Upper lobe of left lung (tissue), 6 donors: ENCODE results near the gene NBEAL1. TPM values are rescaled to one million over a fixed set of nuclear protein-coding genes. Genes with fewer than 3 reads are reported as not detected.
"Not testable (repeated sequence)": the region's sequence is repeated elsewhere in the genome, so short reads cannot be mapped to it uniquely, and the experiment has no call there.

Source experiments
- ATAC-seq, 2 donors: fragments of 200-7000 bp; cut with Tn5 transposase; one replicate each; pipeline ENCODE4 v1.9.1; 2022; ENCODE audit warnings: mild to moderate bottlenecking in 2 of 2, moderate library complexity in 2 of 2; ENCODE audit not compliant: low FRiP score in 2 of 2
- DNase-seq, 2 donors: peaks; one replicate each; pipeline ENCODE4 v3.0.0-alpha.2; 2019 to 2020
- H3K27ac ChIP-seq, 4 donors: fragments of 200-600 bp; sonication (generic); one replicate each; pipeline ENCODE4 v1.5.1; 2016 to 2019
- H3K27me3 ChIP-seq, 4 donors: fragments of 200-600 bp; sonication (generic); one replicate each; pipeline ENCODE4 v1.5.1; 2017 to 2019
- H3K36me3 ChIP-seq, 4 donors: fragments of 200-600 bp; sonication (generic); one replicate each; pipeline ENCODE4 v1.5.1; 2016 to 2019
- H3K4me1 ChIP-seq, 4 donors: fragments of 200-600 bp; sonication (generic); one replicate each; pipeline ENCODE4 v1.5.1; 2018 to 2019
- H3K4me3 ChIP-seq, 4 donors: fragments of 200-600 bp; sonication (generic); one replicate each; pipeline ENCODE4 v1.5.1; 2017 to 2019; ENCODE audit warnings: mild to moderate bottlenecking in 2 of 4, moderate library complexity in 1 of 4
- H3K9me3 ChIP-seq, 4 donors: fragments of 200-600 bp; sonication (generic); one replicate each; pipeline ENCODE4 v1.5.1; 2018 to 2019
- EP300 ChIP-seq, 4 donors: sonication (generic); formaldehyde crosslinking; IDR thresholded peaks; one replicate each; pipeline ENCODE4 v1.5.1; 2017; ENCODE audit warnings: antibody characterized with exemption in 4 of 4, control low read depth in 2 of 4
- POLR2A ChIP-seq, 4 donors: fragments of 450-650 bp; IDR thresholded peaks; one replicate each; pipeline ENCODE4 v1.5.1; 2016 to 2017; ENCODE audit warnings: antibody characterized with exemption in 4 of 4, mild to moderate bottlenecking in 2 of 4
- POLR2AphosphoS5 ChIP-seq, 2 donors: sonication (generic); formaldehyde crosslinking; IDR thresholded peaks; one replicate each; pipeline ENCODE4 v1.5.1; 2017; ENCODE audit warnings: antibody characterized with exemption in 2 of 2
- WGBS, 2 donors: methylation state at CpG; one replicate each; pipeline ENCODE4 v1.1.5; 2017 to 2018; 5-methylcytosine and 5-hydroxymethylcytosine counted together
- total RNA-seq, 6 donors: library from RNA; depleted of rRNA in 4 of 6; stranded (reverse); fragments of >200 nt in 4 of 6; gene quantifications; one replicate each; pipeline versions ENCODE4 v1.1.0 to v1.2.1, GENCODE V29; 2016 to 2021
- TF ChIP-seq, protein P1 (sequence below), 6 experiments: fragments of 450-650 bp in 4 of 6; fragments of 200-600 bp in 2 of 6; sonication (generic) in 2 of 6; IDR thresholded peaks; one replicate each; pipeline ENCODE4 v1.5.1; 2016 to 2019; ENCODE audit warnings: antibody characterized with exemption in 6 of 6
- donor health status: DM: no; HTN: no; CAD: no; lungs with moderate emphysema.
- donor health status: DM: no; HTN: yes; CAD: no; lungs with severe emphysema.

The NBEAL1 gene
- total RNA-seq, 6 donors from 2014 or later: 37.0 to 92.2 (median 64.9) TPM

DNA sequence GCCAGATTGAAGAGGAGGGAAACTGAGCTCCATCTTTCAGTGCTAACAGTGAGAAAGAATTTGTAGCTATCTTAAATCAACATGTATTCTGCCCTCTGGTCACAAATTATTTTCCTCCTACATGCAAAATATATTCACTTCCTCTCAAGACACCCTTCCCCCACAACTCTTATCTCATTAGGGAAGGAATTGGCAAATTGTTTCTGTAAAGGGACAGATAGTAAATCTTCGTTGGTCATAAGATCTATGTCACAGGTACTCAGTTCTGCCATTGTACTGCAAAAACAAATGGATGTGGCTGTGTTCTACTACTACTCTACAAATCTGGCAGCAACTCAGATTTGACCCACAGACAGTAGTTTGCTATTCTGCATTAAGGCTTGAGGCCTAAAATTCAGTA lies 171.2 kb downstream of the NBEAL1 start:
- TF ChIP-seq, protein P1, sequence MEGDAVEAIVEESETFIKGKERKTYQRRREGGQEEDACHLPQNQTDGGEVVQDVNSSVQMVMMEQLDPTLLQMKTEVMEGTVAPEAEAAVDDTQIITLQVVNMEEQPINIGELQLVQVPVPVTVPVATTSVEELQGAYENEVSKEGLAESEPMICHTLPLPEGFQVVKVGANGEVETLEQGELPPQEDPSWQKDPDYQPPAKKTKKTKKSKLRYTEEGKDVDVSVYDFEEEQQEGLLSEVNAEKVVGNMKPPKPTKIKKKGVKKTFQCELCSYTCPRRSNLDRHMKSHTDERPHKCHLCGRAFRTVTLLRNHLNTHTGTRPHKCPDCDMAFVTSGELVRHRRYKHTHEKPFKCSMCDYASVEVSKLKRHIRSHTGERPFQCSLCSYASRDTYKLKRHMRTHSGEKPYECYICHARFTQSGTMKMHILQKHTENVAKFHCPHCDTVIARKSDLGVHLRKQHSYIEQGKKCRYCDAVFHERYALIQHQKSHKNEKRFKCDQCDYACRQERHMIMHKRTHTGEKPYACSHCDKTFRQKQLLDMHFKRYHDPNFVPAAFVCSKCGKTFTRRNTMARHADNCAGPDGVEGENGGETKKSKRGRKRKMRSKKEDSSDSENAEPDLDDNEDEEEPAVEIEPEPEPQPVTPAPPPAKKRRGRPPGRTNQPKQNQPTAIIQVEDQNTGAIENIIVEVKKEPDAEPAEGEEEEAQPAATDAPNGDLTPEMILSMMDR (IDR thresholded peaks at IDR 0.05): no peak
- TF ChIP-seq POLR2AphosphoS5 (IDR thresholded peaks at IDR 0.05) (no peak), POLR2A (IDR thresholded peaks at IDR 0.05) (no peak), EP300 (IDR thresholded peaks at IDR 0.05) (no peak)
- 57 to 65% methylated on average over 1 of the region's 1 CpG for whole genome bisulfite sequencing, 2 donors
- Histone ChIP-seq H3K4me3 (no peak overlapping the region), H3K27ac (no peak overlapping the region), H3K36me3 (peaks cover 5 to 75% (median 26%) of the 10 kb centered on the region in 4 donors), H3K27me3 (no peaks in the 10 kb centered on the region), H3K4me1 (no peaks in the 10 kb centered on the region), H3K9me3 (no peaks in the 10 kb centered on the region)
- no peak for ATAC-seq
- DNase-seq: no peak

DNA sequence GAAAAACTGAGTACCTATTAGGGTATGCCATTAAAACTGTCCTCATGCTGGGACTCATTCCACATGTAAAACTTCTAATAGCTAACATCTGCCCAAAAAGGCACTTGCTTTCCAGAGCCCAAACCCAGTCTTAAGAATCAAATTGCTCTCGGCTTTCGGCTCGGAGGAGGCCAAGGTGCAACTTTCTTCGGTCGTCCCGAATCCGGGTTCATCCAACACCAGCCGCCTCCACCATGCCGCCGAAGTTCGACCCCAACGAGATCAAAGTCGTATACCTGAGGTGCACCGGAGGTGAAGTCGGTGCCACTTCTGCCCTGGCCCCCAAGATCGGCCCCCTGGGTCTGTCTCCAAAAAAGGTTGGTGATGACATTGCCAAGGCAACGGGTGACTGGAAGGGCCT lies 175.9 kb downstream of the NBEAL1 start:
- DNase-seq: peak in 1 of 2 donors; percentile 51
- not testable (repeated sequence) for H3K4me1 ChIP-seq

DNA sequence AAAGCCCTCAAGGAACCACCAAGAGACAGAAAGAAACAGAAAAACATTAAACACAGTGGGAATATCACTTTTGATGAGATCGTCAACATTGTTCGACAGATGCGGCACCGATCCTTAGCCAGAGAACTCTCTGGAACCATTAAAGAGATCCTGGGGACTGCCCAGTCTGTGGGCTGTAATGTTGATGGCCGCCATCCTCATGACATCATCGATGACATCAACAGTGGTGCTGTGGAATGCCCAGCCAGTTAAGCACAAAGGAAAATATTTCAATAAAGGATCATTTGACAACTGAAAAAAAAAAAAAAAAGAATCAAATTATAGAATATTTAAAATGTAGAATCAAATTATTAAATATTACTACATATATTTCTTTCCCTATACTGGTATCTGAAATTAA lies 176.4 kb downstream of the NBEAL1 start:
- H3K4me1 ChIP-seq, H3K27me3 ChIP-seq, H3K9me3 ChIP-seq, DNase-seq, ATAC-seq, H3K27ac ChIP-seq, H3K4me3 ChIP-seq: not testable (repeated sequence)
- 97 to 99% methylated on average over 6 of the region's 6 CpGs for WGBS, 2 donors
- peaks cover 4 to 66% (median 14%) of the 10 kb centered on the region in 4 donors for H3K36me3 ChIP-seq

More for the DNA sequence above, 175.9 kb downstream of the NBEAL1 start:
- H3K27me3 ChIP-seq, H3K9me3 ChIP-seq, H3K27ac ChIP-seq, H3K4me3 ChIP-seq, ATAC-seq: not testable (repeated sequence)
- 74 to 87% methylated on average over 4 to 15 of the region's 17 CpGs for WGBS, 2 donors
- peaks cover 4 to 71% (median 17%) of the 10 kb centered on the region in 4 donors for H3K36me3 ChIP-seq

DNA sequence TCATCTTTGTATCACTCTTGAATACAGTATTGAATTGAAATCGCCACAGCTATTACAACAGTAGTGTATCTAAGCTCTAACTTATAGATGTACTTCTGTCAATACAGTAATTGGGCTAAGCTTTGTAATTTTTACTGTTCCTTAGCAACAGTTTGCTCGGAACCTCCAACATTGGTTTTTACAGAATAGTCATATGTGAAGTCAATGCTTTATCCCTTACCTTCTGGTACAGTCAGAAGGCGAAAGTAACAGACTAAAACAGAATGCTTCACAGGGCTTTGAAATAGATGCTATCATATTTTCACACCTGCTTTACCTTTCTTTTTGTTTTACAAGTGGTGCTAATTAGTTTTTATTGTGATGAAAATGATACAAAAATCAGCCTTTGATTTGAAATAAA lies 177.3 kb downstream of the NBEAL1 start:
- 93 to 94% methylated on average over 3 of the region's 3 CpGs for WGBS, 2 donors
- H3K27ac ChIP-seq: no peak overlapping the region
- DNase-seq: no peak
- no peak overlapping the region for H3K4me3 ChIP-seq
- peaks cover 4 to 66% (median 11%) of the 10 kb centered on the region in 4 donors for H3K36me3 ChIP-seq
- ATAC-seq: no peak
- H3K27me3 ChIP-seq: no peaks in the 10 kb centered on the region
- no peaks in the 10 kb centered on the region for H3K4me1 ChIP-seq
- TF ChIP-seq POLR2AphosphoS5 (IDR thresholded peaks at IDR 0.05) (no peak), EP300 (IDR thresholded peaks at IDR 0.05) (no peak), POLR2A (IDR thresholded peaks at IDR 0.05) (no peak)
- TF ChIP-seq, protein P1 (IDR thresholded peaks at IDR 0.05): no peak
- H3K9me3 ChIP-seq: no peaks in the 10 kb centered on the region

DNA sequence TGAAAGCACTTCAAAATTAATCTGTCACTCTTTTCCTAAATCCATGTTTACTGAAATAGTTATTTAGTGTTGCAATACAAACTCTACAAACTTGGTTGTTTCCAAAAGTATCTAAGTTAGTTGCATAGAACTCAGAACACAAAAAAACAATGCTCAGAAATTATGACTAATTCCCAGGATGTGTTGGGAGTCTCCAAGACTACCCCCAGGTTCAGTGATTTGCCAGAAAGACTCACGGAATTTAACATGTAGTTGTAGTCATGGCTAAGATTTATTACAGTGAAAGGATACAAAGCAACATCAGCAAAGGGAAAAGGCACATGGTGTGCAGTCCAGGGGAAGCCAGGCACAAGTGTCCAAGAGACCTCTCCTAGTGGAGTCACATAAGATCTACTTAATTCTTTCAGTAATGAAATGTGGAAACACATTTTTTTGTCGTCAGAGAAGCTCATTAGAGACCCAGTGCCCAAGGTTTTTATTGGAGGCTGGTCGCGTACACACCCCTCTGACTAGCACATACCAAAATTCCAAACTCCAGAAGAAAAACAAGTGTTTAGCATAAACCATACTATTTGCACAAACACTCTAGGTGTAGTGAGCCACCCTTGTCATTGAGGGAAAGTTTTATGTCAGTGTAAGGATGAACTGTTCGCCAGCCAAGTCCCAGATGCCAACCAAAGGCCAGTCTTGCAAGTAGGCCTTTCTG lies 180.8 kb downstream of the NBEAL1 start:
- Histone ChIP-seq H3K27me3 (no peaks in the 10 kb centered on the region), H3K27ac (no peak overlapping the region), H3K36me3 (peaks cover 4 to 73% (median 9%) of the 10 kb centered on the region in 4 donors), H3K4me1 (no peaks in the 10 kb centered on the region), H3K9me3 (no peaks in the 10 kb centered on the region), H3K4me3 (no peak overlapping the region)
- ATAC-seq (no peak), DNase-seq (no peak)
- 86 to 89% methylated on average over 5 of the region's 5 CpGs for WGBS, 2 donors
- TF ChIP-seq EP300 (IDR thresholded peaks at IDR 0.05) (no peak), POLR2AphosphoS5 (IDR thresholded peaks at IDR 0.05) (no peak), POLR2A (IDR thresholded peaks at IDR 0.05) (no peak)
- TF ChIP-seq, protein P1 (IDR thresholded peaks at IDR 0.05): no peak

DNA sequence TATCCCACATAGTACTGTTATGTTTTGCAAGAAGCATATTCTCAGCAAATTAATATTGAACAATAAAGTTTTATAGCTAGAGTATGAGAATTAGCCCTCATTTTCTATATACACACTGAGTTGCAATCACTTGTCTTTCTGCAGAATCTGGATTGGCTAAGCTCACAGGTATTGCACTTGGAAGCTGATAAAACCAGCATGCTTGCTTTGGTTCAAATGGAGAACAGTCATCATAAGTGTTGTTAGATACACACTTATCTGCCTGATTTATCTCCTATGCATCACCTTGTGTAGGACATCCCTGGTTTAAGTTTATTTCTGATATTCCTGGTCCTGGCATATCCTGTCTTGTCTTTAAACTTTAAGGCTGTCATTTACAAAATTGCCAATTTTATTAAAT lies 186.2 kb downstream of the NBEAL1 start:
- H3K4me1 ChIP-seq: no peaks in the 10 kb centered on the region
- no peak overlapping the region for H3K4me3 ChIP-seq
- no peaks in the 10 kb centered on the region for H3K27me3 ChIP-seq
- ATAC-seq: no peak
- H3K9me3 ChIP-seq: no peaks in the 10 kb centered on the region
- DNase-seq: no peak
- H3K36me3 ChIP-seq: peaks cover 0 to 73% (median 8%) of the 10 kb centered on the region in 4 donors
- TF ChIP-seq EP300 (IDR thresholded peaks at IDR 0.05) (no peak), POLR2AphosphoS5 (IDR thresholded peaks at IDR 0.05) (no peak), POLR2A (IDR thresholded peaks at IDR 0.05) (no peak)
- TF ChIP-seq, protein P1 (IDR thresholded peaks at IDR 0.05): no peak
- no peak overlapping the region for H3K27ac ChIP-seq
